WTC11 (cell line): Measurements from ENCODE around the gene MDK. TPM values are rescaled to one million over a fixed set of nuclear protein-coding genes. Genes with fewer than 3 reads are reported as not detected.

Experiments used
- ATAC-seq: fragments of 200-7000 bp; cut with Tn5 transposase; 2 replicates; pipeline ENCODE4 v1.10.0; 2021; ENCODE audit warnings: mild to moderate bottlenecking, moderate library complexity
- CTCF ChIA-PET: fragments of 300-600 bp; sonication (Branson Sonifier 250); formaldehyde crosslinking; loops from one replicate; lab custom pipeline; 2021; ENCODE audit warnings: antibody characterized with exemption; lab: Charles Lee
- POLR2A ChIA-PET: fragments of 350-600 bp; sonication (Branson Sonifier 250); formaldehyde crosslinking; loops from one replicate; lab custom pipeline; 2021; ENCODE audit warnings: antibody characterized with exemption; lab: Charles Lee
- DNase-seq: peaks from one replicate; pipeline ENCODE4 v3.0.0; 2021; ENCODE audit warnings: low spot score
- H3K27ac Mint-ChIP-seq: 2 replicates; pipeline ENCODE4 v1.8.0; 2021; ENCODE audit warnings: mixed read lengths
- H3K27me3 Mint-ChIP-seq: 2 replicates; pipeline ENCODE4 v1.8.0; 2021; ENCODE audit warnings: low read depth, mild to moderate bottlenecking, moderate library complexity, mixed read lengths
- H3K36me3 Mint-ChIP-seq: 2 replicates; pipeline ENCODE4 v1.8.0; 2021; ENCODE audit warnings: mixed read lengths
- H3K4me1 Mint-ChIP-seq: 2 replicates; pipeline ENCODE4 v1.8.0; 2022; ENCODE audit warnings: mixed read lengths
- H3K4me3 Mint-ChIP-seq: 2 replicates; pipeline ENCODE4 v1.8.0; 2021; ENCODE audit warnings: mild to moderate bottlenecking, moderate library complexity, mixed read lengths
- H3K9me3 Mint-ChIP-seq: 2 replicates; pipeline ENCODE4 v1.8.0; 2021; ENCODE audit warnings: mixed read lengths
- FOXK1 ChIP-seq: sonication (generic); formaldehyde crosslinking; IDR thresholded peaks from 2 replicates; pipeline ENCODE4 v1.8.0; 2022; ENCODE audit warnings: mild to moderate bottlenecking, moderate library complexity, missing genetic modification reagents
- FOXP1 ChIP-seq: sonication (generic); formaldehyde crosslinking; IDR thresholded peaks from 2 replicates; pipeline ENCODE4 v1.8.0; 2022; ENCODE audit warnings: missing genetic modification reagents, mild to moderate bottlenecking, moderate library complexity, borderline replicate concordance
- HMGXB4 ChIP-seq: sonication (generic); formaldehyde crosslinking; IDR thresholded peaks from 2 replicates; pipeline ENCODE4 v1.8.1; 2023; ENCODE audit warnings: mild to moderate bottlenecking, moderate library complexity, missing genetic modification reagents
- SOX15 ChIP-seq: fragments of 250-450 bp; sonication (Bioruptor Pico); IDR thresholded peaks from 2 replicates; pipeline ENCODE4 v1.9.0; 2021; ENCODE audit warnings: mild to moderate bottlenecking
- TEAD4 ChIP-seq: sonication (generic); formaldehyde crosslinking; IDR thresholded peaks from 2 replicates; pipeline ENCODE4 v1.8.0; 2022; ENCODE audit warnings: mild to moderate bottlenecking, missing genetic modification reagents
- total RNA-seq: library from RNA; stranded (reverse); gene quantifications from 3 replicates; pipeline ENCODE4 v1.2.3, GENCODE V29; 2021
- TF ChIP-seq, protein P1 (sequence below): fragments of 250-450 bp; sonication (Bioruptor Pico); IDR thresholded peaks from 2 replicates; pipeline ENCODE4 v1.9.0; 2021; ENCODE audit warnings: mild to moderate bottlenecking, borderline replicate concordance
- TF ChIP-seq, protein P2 (sequence below): sonication (generic); formaldehyde crosslinking; IDR thresholded peaks from 2 replicates; pipeline ENCODE4 v1.8.0; 2022; ENCODE audit warnings: mild to moderate bottlenecking, missing genetic modification reagents
- TF ChIP-seq, protein P3 (sequence below): sonication (generic); formaldehyde crosslinking; IDR thresholded peaks from 2 replicates; pipeline ENCODE4 v1.8.0; 2022; ENCODE audit warnings: mild to moderate bottlenecking, missing genetic modification reagents
- TF ChIP-seq, protein P4 (sequence below): sonication (generic); formaldehyde crosslinking; IDR thresholded peaks from 2 replicates; pipeline ENCODE4 v1.8.1; 2022; ENCODE audit warnings: mild to moderate bottlenecking, moderate library complexity, missing genetic modification reagents
- TF ChIP-seq, protein P5 (sequence below): sonication (generic); formaldehyde crosslinking; IDR thresholded peaks from 2 replicates; pipeline ENCODE4 v1.8.1; 2023; ENCODE audit warnings: mild to moderate bottlenecking, missing genetic modification reagents, moderate library complexity

Gene MDK
- total RNA-seq, 1 experiment from 2014 or later: 560 TPM

- ChIA-PET POLR2A (interaction anchor here (0.6 kb wide), 1 partner anchor 729 kb away, joined by 4 read pairs; no protein-coding TSS in a partner anchor), CTCF (interaction anchor here (0.6 to 6.6 kb wide), 12 partner anchors 8 to 151 kb away, joined by 3 to 96 read pairs (median 9); partner anchors contain the start of gene MDK)
- Mint-ChIP-seq H3K27ac (no peak overlapping the region), H3K9me3 (no peaks in the 10 kb centered on the region), H3K4me1 (peaks cover 33% of the 10 kb centered on the region), H3K4me3 (no peak overlapping the region), H3K36me3 (no peaks in the 10 kb centered on the region), H3K27me3 (peaks cover 53% of the 10 kb centered on the region)
- no peak for DNase-seq
- no peak for ATAC-seq
- TF ChIP-seq, protein P1, sequence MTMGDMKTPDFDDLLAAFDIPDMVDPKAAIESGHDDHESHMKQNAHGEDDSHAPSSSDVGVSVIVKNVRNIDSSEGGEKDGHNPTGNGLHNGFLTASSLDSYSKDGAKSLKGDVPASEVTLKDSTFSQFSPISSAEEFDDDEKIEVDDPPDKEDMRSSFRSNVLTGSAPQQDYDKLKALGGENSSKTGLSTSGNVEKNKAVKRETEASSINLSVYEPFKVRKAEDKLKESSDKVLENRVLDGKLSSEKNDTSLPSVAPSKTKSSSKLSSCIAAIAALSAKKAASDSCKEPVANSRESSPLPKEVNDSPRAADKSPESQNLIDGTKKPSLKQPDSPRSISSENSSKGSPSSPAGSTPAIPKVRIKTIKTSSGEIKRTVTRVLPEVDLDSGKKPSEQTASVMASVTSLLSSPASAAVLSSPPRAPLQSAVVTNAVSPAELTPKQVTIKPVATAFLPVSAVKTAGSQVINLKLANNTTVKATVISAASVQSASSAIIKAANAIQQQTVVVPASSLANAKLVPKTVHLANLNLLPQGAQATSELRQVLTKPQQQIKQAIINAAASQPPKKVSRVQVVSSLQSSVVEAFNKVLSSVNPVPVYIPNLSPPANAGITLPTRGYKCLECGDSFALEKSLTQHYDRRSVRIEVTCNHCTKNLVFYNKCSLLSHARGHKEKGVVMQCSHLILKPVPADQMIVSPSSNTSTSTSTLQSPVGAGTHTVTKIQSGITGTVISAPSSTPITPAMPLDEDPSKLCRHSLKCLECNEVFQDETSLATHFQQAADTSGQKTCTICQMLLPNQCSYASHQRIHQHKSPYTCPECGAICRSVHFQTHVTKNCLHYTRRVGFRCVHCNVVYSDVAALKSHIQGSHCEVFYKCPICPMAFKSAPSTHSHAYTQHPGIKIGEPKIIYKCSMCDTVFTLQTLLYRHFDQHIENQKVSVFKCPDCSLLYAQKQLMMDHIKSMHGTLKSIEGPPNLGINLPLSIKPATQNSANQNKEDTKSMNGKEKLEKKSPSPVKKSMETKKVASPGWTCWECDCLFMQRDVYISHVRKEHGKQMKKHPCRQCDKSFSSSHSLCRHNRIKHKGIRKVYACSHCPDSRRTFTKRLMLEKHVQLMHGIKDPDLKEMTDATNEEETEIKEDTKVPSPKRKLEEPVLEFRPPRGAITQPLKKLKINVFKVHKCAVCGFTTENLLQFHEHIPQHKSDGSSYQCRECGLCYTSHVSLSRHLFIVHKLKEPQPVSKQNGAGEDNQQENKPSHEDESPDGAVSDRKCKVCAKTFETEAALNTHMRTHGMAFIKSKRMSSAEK (CRISPR knock-in tag): no peak
- TF ChIP-seq, all 79 proteins: peak for 0
Observed at GRCh38 chr11:46387456-46387855, 6.0 kb downstream of the MDK start.

DNA sequence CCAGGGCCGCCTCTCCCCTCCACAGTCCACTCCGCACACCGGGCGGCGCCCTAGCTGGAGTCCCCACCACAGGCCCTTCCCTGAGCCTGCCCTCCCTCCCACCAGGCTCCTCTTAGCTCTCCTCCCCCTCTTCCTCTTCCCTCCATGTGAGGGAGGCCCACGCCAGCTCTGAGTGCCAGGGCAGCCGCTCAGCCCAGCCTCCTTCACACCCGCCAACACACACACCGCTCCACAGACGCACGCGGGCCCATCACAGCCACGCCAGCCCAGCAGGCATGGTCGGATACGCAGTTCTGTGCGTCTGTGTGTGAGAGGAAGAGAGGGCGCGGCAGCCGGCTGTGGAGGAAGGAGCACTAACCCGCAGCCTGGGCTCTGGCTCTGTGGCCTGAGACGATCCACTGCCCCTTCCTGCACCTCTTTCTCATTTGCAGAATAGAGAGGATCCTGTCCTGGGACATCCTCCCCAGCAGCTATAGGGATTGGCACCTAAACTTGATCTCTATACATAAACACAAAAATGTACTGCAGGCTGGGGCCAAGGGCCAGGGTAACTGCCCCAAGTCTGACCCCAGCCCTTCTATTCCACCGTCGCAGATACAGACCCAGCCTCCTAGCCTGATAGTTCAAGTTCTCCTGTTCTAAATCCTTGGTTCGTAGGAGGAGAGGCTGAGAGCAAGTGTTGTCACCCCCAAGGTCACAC lies 6.6 kb downstream of the MDK start:
- DNase-seq (no peak), ATAC-seq (no peak)
- ChIA-PET CTCF (interaction anchor here (0.6 to 6.6 kb wide), 35 partner anchors 9 to 287 kb away, joined by 3 to 96 read pairs (median 5); partner anchors contain the start of genes DGKZ and MDK), POLR2A (interaction anchor here (0.6 to 1.1 kb wide), 2 partner anchors 93 to 728 kb away, joined by 4 read pairs; no protein-coding TSS in a partner anchor)
- no peak overlapping the region for H3K4me3 Mint-ChIP-seq
- peaks cover 59% of the 10 kb centered on the region for H3K27me3 Mint-ChIP-seq
- TF ChIP-seq SOX15 (CRISPR knock-in tag): no peak
- TF ChIP-seq, protein P2, sequence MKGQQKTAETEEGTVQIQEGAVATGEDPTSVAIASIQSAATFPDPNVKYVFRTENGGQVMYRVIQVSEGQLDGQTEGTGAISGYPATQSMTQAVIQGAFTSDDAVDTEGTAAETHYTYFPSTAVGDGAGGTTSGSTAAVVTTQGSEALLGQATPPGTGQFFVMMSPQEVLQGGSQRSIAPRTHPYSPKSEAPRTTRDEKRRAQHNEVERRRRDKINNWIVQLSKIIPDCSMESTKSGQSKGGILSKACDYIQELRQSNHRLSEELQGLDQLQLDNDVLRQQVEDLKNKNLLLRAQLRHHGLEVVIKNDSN (CRISPR knock-in tag): no peak
- H3K36me3 Mint-ChIP-seq: no peaks in the 10 kb centered on the region
- H3K4me1 Mint-ChIP-seq: peaks cover 36% of the 10 kb centered on the region
- H3K9me3 Mint-ChIP-seq: no peaks in the 10 kb centered on the region
- H3K27ac Mint-ChIP-seq: no peak overlapping the region

DNA sequence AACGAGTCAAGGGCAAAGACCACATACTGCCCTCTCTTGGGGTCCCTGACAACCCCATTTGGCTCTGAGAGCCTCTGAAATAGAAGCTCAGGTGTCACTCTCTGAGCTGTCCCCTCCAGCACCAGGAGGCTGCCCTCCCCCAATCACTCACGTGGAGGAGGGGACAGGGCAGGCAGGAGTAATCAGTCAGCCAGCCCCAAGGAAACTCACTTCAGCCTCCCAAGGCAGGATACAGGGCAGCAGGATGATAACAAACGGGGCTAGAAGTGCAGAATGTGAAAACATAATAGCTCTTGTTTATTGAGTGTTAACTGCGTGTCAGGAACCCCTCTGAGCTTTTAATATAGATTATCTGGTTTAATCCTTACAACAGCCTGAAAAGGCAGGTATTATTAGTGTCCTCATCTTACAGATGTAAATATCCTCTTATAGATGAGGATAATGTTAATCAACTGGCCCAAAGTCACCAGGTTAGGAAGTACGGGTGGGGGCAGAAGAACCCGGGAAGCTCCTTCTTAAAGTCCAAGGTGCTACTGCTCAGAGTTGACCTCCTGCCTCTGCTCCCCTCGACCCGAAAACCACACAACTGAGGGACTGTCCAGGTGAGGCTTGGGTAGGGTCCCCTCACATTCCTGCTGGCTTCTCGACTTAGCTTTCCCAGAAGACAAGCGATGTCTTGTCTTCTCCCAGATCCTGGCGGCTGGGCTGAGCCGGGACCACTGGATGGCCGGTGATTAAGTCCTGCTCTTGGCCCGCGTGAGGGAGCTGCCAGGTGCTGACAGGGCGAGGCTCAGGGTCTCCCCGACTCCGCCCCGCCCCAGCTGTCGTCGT lies 7.4 kb downstream of the MDK start:
- CTCF ChIA-PET: interaction anchor here (0.5 to 6.6 kb wide), 49 partner anchors 9 to 308 kb away, joined by 3 to 96 read pairs (median 5); partner anchors contain the start of genes DGKZ and MDK
- Mint-ChIP-seq H3K4me1 (peaks cover 32% of the 10 kb centered on the region), H3K9me3 (no peaks in the 10 kb centered on the region), H3K27me3 (peaks cover 64% of the 10 kb centered on the region), H3K4me3 (peak overlapping the region; percentile 69), H3K27ac (no peak overlapping the region), H3K36me3 (no peaks in the 10 kb centered on the region)
- POLR2A ChIA-PET: interaction anchor here (1.1 to 1.7 kb wide), 2 partner anchors 9 to 94 kb away, joined by 4 to 6 read pairs; no protein-coding TSS in a partner anchor
- DNase-seq (no peak), ATAC-seq (no peak)
- TF ChIP-seq TEAD4 (CRISPR knock-in tag): peak; percentile 45; the same call in 1 of the 2 replicates
- TF ChIP-seq, protein P3, sequence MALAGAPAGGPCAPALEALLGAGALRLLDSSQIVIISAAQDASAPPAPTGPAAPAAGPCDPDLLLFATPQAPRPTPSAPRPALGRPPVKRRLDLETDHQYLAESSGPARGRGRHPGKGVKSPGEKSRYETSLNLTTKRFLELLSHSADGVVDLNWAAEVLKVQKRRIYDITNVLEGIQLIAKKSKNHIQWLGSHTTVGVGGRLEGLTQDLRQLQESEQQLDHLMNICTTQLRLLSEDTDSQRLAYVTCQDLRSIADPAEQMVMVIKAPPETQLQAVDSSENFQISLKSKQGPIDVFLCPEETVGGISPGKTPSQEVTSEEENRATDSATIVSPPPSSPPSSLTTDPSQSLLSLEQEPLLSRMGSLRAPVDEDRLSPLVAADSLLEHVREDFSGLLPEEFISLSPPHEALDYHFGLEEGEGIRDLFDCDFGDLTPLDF (CRISPR knock-in tag): no peak

GRCh38 chr11:46389450-46390330 lies 8.2 kb downstream of the MDK start:
- peak overlapping the region; percentile 69 for H3K4me3 Mint-ChIP-seq
- no peak overlapping the region for H3K27ac Mint-ChIP-seq
- peak; percentile 92 for DNase-seq
- POLR2A ChIA-PET: interaction anchor here (0.6 to 1.7 kb wide), 3 partner anchors 10 to 774 kb away, joined by 3 to 6 read pairs (median 4); no protein-coding TSS in a partner anchor
- peak; percentile 63 for ATAC-seq
- CTCF ChIA-PET: interaction anchor here (0.5 to 6.6 kb wide), 37 partner anchors 8 to 285 kb away, joined by 3 to 96 read pairs (median 5); partner anchors contain the start of genes DGKZ and MDK
- H3K27me3 Mint-ChIP-seq: peaks cover 67% of the 10 kb centered on the region
- H3K4me1 Mint-ChIP-seq: peaks cover 29% of the 10 kb centered on the region
- H3K36me3 Mint-ChIP-seq: no peaks in the 10 kb centered on the region
- no peaks in the 10 kb centered on the region for H3K9me3 Mint-ChIP-seq
- TF ChIP-seq HMGXB4 (CRISPR knock-in tag): peak; percentile 88
- TF ChIP-seq FOXK1: 0 out of 2 replicates have a peak, but pooled peaks have one; percentile 29
- peak; percentile 53; the same call in 1 of the 2 replicates for TF ChIP-seq FOXP1 (CRISPR knock-in tag)
- TF ChIP-seq, protein P4, sequence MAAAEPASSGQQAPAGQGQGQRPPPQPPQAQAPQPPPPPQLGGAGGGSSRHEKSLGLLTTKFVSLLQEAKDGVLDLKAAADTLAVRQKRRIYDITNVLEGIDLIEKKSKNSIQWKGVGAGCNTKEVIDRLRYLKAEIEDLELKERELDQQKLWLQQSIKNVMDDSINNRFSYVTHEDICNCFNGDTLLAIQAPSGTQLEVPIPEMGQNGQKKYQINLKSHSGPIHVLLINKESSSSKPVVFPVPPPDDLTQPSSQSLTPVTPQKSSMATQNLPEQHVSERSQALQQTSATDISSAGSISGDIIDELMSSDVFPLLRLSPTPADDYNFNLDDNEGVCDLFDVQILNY: 0 out of 2 replicates have a peak, but pooled peaks have one; percentile 32
- TF ChIP-seq, protein P5, sequence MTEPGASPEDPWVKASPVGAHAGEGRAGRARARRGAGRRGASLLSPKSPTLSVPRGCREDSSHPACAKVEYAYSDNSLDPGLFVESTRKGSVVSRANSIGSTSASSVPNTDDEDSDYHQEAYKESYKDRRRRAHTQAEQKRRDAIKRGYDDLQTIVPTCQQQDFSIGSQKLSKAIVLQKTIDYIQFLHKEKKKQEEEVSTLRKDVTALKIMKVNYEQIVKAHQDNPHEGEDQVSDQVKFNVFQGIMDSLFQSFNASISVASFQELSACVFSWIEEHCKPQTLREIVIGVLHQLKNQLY (CRISPR knock-in tag): 0 out of 2 replicates have a peak, but pooled peaks have one; percentile 65
